H1 (cell line): ENCODE results near the gene ARMH2.

Experiments
- ATF3 ChIP-seq: IDR thresholded peaks from 2 replicates; pipeline ENCODE4 v1.6.1; 2011; ENCODE audit warnings: low read depth, mild to moderate bottlenecking, low read length; ENCODE audit not compliant: insufficient read depth
- CEBPB ChIP-seq: IDR thresholded peaks from 2 replicates; pipeline ENCODE4 v1.6.1; 2012; ENCODE audit warnings: low read depth, low read length
- CTCF ChIP-seq, 3 experiments: IDR thresholded peaks; 1 replicate in 2 of 3; 2 replicates in 1 of 3; pipeline versions ENCODE4 v1.5.1 to v1.6.1; 2011; ENCODE audit warnings: low read length in 3 of 3, mild to moderate bottlenecking in 3 of 3, inconsistent platforms in 2 of 3, low read depth in 1 of 3, moderate library complexity in 1 of 3; ENCODE audit not compliant: insufficient read depth in 1 of 3; ENCODE audit errors: control extremely low read depth in 1 of 3
- NRF1 ChIP-seq: IDR thresholded peaks from 2 replicates; pipeline ENCODE4 v1.6.1; 2011; ENCODE audit warnings: mild to moderate bottlenecking, low read depth, low read length, improper control_type of control experiment
- POLR2A ChIP-seq, 2 experiments: IDR thresholded peaks; 1 replicate in 1 of 2; 2 replicates in 1 of 2; pipeline ENCODE4 v1.6.1; 2011; ENCODE audit warnings: low read depth in 2 of 2, low read length in 2 of 2, mild to moderate bottlenecking in 2 of 2; ENCODE audit errors: control extremely low read depth in 1 of 2
- SP4 ChIP-seq: IDR thresholded peaks from 2 replicates; pipeline ENCODE4 v1.6.1; 2012; ENCODE audit warnings: low read length, inconsistent platforms
- TAF7 ChIP-seq: optimal IDR thresholded peaks from 2 replicates; pipeline ENCODE3; 2011; ENCODE audit warnings: low read depth, mild to moderate bottlenecking, inconsistent platforms, low read length, moderate library complexity, borderline replicate concordance

- no peak for TF ChIP-seq NRF1
- no peak for TF ChIP-seq CTCF (IDR thresholded peaks at IDR 0.05; ENCODE audit: control extremely low read depth in 1 of 3, insufficient read depth in 1 of 3, low read depth in 1 of 3, low read length in 3 of 3)
- TF ChIP-seq POLR2A (IDR thresholded peaks at IDR 0.05; ENCODE audit: control extremely low read depth in 1 of 2, low read depth in 2 of 2, low read length in 2 of 2), result no peak
- no peak for TF ChIP-seq ATF3
- TF ChIP-seq CEBPB, result no peak
- TF ChIP-seq SP4, result no peak
- TF ChIP-seq TAF7, result no peak
Measured at GRCh38 chr6:24831771-24832716, 33.3 kb upstream of the ARMH2 start.
